HEK293 (cell line): Measurements from ENCODE around the gene ABCB9.
"Not testable (repeated sequence)": the region's sequence is repeated elsewhere in the genome, so short reads cannot be mapped to it uniquely, and the experiment has no call there.

ENCODE experiments used
- CTCF ChIA-PET: fragments of 350-600 bp; formaldehyde crosslinking; extraction: SDS; loops from one replicate; lab custom pipeline; 2021; ENCODE audit warnings: antibody characterized with exemption; lab: Yijun Ruan, JAX
- POLR2A ChIA-PET: fragments of 300-600 bp; formaldehyde crosslinking; extraction: SDS; loops from one replicate; lab custom pipeline; 2020; ENCODE audit warnings: antibody characterized with exemption, inconsistent platforms; lab: Yijun Ruan, JAX
- H3K27ac ChIP-seq: fragments of 200-500 bp; sonication (Bioruptor generic); 2 replicates; pipeline ENCODE4 v1.5.1; 2014; ENCODE audit warnings: low read depth, low read length, control low read depth, inconsistent platforms; ENCODE audit errors: extremely low read depth
- H3K36me3 ChIP-seq, 2 experiments: fragments of 200-500 bp in 1 of 2; sonication (Bioruptor generic) in 1 of 2; 1 replicate in 1 of 2; 2 replicates in 1 of 2; pipeline ENCODE4 v1.5.1; 2014 to 2017; ENCODE audit warnings: inconsistent platforms in 2 of 2, low read length in 2 of 2; ENCODE audit not compliant: control insufficient read depth in 2 of 2, insufficient read depth in 1 of 2
- H3K4me1 ChIP-seq: fragments of 200-500 bp; sonication (Bioruptor generic); 2 replicates; pipeline ENCODE4 v1.5.1; 2014; ENCODE audit warnings: mild to moderate bottlenecking, low read length, inconsistent platforms; ENCODE audit not compliant: control insufficient read depth, insufficient read depth
- H3K4me3 ChIP-seq: 2 replicates; pipeline ENCODE4 v1.5.1; 2011; ENCODE audit warnings: low read depth, mild to moderate bottlenecking, control low read depth, low read length, moderate library complexity
- H3K9me3 ChIP-seq: fragments of 200-500 bp; sonication (Bioruptor generic); 2 replicates; pipeline ENCODE4 v1.5.1; 2014; ENCODE audit warnings: low read depth, low read length, inconsistent platforms; ENCODE audit not compliant: control insufficient read depth, insufficient read depth
- GFI1B ChIP-seq: fragments of 450-650 bp; formaldehyde crosslinking; IDR thresholded peaks from 2 replicates; pipeline ENCODE4 v1.5.1; 2016; ENCODE audit warnings: missing biosample characterization, missing genetic modification characterization
- GLIS1 ChIP-seq: fragments of 450-650 bp; formaldehyde crosslinking; IDR thresholded peaks from 2 replicates; pipeline ENCODE4 v1.5.1; 2016; ENCODE audit warnings: missing biosample characterization, missing genetic modification characterization
- KLF1 ChIP-seq: fragments of 450-650 bp; formaldehyde crosslinking; IDR thresholded peaks from 2 replicates; pipeline ENCODE4 v1.5.1; 2016; ENCODE audit warnings: missing biosample characterization, missing genetic modification characterization
- KLF9 ChIP-seq: fragments of 450-650 bp; formaldehyde crosslinking; IDR thresholded peaks from 2 replicates; pipeline ENCODE4 v1.5.1; 2016; ENCODE audit warnings: missing biosample characterization, missing genetic modification characterization, low read depth
- SCRT1 ChIP-seq: fragments of 450-650 bp; formaldehyde crosslinking; IDR thresholded peaks from 2 replicates; pipeline ENCODE4 v1.5.1; 2016; ENCODE audit warnings: missing biosample characterization, missing genetic modification characterization, borderline replicate concordance
- SCRT2 ChIP-seq: fragments of 450-650 bp; formaldehyde crosslinking; IDR thresholded peaks from 2 replicates; pipeline ENCODE4 v1.5.1; 2016; ENCODE audit warnings: missing biosample characterization, missing genetic modification characterization
- YY2 ChIP-seq: fragments of 450-650 bp; formaldehyde crosslinking; IDR thresholded peaks from 2 replicates; pipeline ENCODE4 v1.5.1; 2016; ENCODE audit warnings: missing biosample characterization, missing genetic modification characterization
- ZNF121 ChIP-seq: fragments of 450-650 bp; formaldehyde crosslinking; IDR thresholded peaks from 2 replicates; pipeline ENCODE4 v1.5.1; 2016; ENCODE audit warnings: missing biosample characterization, missing genetic modification characterization
- ZNF146 ChIP-seq: fragments of 450-650 bp; formaldehyde crosslinking; IDR thresholded peaks from 2 replicates; pipeline ENCODE4 v1.5.1; 2016; ENCODE audit warnings: missing biosample characterization, missing genetic modification characterization
- ZNF426 ChIP-seq: fragments of 450-650 bp; formaldehyde crosslinking; IDR thresholded peaks from 2 replicates; pipeline ENCODE4 v1.5.1; 2017; ENCODE audit warnings: missing biosample characterization, missing genetic modification characterization, mild to moderate bottlenecking, inconsistent platforms, moderate library complexity
- ZNF530 ChIP-seq: fragments of 450-650 bp; formaldehyde crosslinking; IDR thresholded peaks from 2 replicates; pipeline ENCODE4 v1.5.1; 2016; ENCODE audit warnings: low read depth, missing biosample characterization, missing genetic modification characterization
- ZNF544 ChIP-seq: fragments of 450-650 bp; formaldehyde crosslinking; IDR thresholded peaks from 2 replicates; pipeline ENCODE4 v1.5.0; 2017; ENCODE audit warnings: missing biosample characterization, missing genetic modification characterization
- ZNF580 ChIP-seq: fragments of 450-650 bp; formaldehyde crosslinking; IDR thresholded peaks from 2 replicates; pipeline ENCODE4 v1.5.1; 2016; ENCODE audit warnings: missing biosample characterization, missing genetic modification characterization
- ZSCAN16 ChIP-seq: fragments of 450-650 bp; formaldehyde crosslinking; IDR thresholded peaks from 2 replicates; pipeline ENCODE4 v1.5.1; 2016; ENCODE audit warnings: missing biosample characterization, missing genetic modification characterization
- TF ChIP-seq, protein P1 (sequence below): fragments of 450-650 bp; formaldehyde crosslinking; IDR thresholded peaks from 2 replicates; pipeline ENCODE4 v1.5.1; 2016; ENCODE audit warnings: missing biosample characterization, missing genetic modification characterization

Gene ABCB9

DNA sequence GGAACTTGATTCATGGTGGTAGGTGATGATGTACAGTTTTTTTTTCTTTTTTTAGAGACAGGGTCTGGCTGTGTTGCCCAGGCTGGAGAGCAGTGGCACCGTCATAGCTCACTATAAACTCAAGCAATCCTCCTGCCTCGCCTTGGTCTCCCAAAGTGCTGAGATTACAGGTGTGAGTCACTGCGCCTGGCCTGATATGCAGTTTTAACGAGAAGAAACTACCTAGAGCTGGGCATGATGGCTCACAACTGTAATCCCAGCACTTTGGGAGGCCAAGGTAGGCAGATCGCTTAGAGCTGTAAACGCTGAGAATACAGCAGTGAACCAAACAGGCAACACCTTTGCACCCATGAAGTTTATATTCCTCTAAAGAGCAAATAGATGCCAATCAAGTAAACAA is 57.3 kb downstream of the ABCB9 start:
- H3K4me1 ChIP-seq: no peaks in the 10 kb centered on the region
- H3K4me3 ChIP-seq: no peak overlapping the region
- POLR2A ChIA-PET: no interaction called here
- CTCF ChIA-PET: no interaction called here
- no peaks in the 10 kb centered on the region for H3K9me3 ChIP-seq
- H3K36me3 ChIP-seq: no peaks in the 10 kb centered on the region
- TF ChIP-seq ZNF121 (tag by site-specific recombination) (peak; percentile 91), ZNF530 (tag by site-specific recombination) (no peak), GLIS1 (tag by site-specific recombination) (0 out of 2 replicates have a peak, but pooled peaks have one; percentile 23), GFI1B (tag by site-specific recombination) (peak; percentile 50; the same call in 1 of the 2 replicates)
- TF ChIP-seq, all 188 proteins: peak for 3
- no peak overlapping the region for H3K27ac ChIP-seq

DNA sequence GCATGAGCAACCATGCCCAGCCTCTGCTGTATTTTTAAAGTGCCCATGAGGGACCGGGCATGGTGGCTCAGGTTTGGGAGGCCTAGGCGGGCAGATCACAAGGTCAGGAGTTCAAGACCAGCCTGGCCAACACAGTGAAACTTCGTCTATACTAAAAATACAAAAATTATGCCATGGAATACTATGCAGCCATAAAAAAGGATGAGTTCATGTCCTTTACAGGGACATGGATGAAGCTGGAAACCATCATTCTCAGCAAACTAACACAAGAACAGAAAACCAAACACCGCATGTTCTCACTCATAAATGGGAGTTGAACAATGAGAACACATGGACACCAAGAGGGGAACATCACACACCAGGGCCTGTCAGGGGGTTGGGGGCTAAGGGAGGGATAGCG is 61.0 kb downstream of the ABCB9 start:
- H3K9me3 ChIP-seq, H3K27ac ChIP-seq, H3K36me3 ChIP-seq, H3K4me1 ChIP-seq, CTCF ChIA-PET: not testable (repeated sequence)
- TF ChIP-seq ZNF146 (tag by site-specific recombination) (peak; percentile 100), ZNF580 (tag by site-specific recombination) (peak; percentile 88)
- TF ChIP-seq, protein P1, sequence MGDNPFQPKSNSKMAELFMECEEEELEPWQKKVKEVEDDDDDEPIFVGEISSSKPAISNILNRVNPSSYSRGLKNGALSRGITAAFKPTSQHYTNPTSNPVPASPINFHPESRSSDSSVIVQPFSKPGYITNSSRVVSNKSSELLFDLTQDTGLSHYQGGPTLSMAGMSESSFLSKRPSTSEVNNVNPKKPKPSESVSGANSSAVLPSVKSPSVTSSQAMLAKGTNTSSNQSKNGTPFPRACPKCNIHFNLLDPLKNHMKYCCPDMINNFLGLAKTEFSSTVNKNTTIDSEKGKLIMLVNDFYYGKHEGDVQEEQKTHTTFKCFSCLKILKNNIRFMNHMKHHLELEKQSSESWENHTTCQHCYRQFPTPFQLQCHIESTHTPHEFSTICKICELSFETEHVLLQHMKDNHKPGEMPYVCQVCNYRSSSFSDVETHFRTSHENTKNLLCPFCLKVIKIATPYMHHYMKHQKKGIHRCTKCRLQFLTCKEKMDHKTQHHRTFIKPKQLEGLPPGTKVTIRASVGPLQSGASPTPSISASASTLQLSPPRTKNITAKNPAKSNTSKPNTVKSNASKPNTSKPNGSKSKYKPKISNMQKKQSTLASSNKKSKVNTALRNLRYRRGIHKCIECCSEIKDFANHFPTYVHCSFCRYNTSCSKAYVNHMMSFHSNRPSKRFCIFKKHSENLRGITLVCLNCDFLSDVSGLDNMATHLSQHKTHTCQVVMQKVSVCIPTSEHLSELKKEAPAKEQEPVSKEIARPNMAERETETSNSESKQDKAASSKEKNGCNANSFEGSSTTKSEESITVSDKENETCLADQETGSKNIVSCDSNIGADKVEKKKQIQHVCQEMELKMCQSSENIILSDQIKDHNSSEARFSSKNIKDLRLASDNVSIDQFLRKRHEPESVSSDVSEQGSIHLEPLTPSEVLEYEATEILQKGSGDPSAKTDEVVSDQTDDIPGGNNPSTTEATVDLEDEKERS (tag by site-specific recombination): 0 out of 2 replicates have a peak, but pooled peaks have one; percentile 67
- TF ChIP-seq, all 188 proteins: peak for 3; not testable (repeated sequence) for 185
- POLR2A ChIA-PET, H3K4me3 ChIP-seq: not testable (repeated sequence)

DNA sequence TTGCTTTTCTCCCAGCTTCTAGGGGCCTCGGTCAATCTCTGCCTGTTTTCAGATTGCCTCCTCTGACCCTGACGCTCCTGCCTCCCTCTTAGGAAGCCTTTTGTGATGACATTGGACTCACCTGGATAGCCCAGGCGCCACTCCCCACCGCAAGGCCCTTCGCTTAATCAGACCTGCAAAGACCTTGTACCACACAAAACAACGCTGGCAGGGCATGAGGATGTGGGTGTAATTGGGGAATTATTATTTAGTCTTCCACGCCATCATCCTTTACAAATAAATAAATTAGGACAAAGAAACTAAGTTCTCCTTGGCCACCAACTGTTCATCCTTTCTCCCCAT is 62.6 kb downstream of the ABCB9 start:
- Histone ChIP-seq H3K4me3 (no peak overlapping the region), H3K27ac (no peak overlapping the region)
- ChIA-PET POLR2A (no interaction called here), CTCF (no interaction called here)
- TF ChIP-seq YY2 (tag by site-specific recombination) (no peak), ZNF544 (no peak), ZSCAN16 (tag by site-specific recombination) (no peak)
- TF ChIP-seq, all 188 proteins: peak for 0
- Histone ChIP-seq H3K36me3 (no peaks in the 10 kb centered on the region), H3K4me1 (no peaks in the 10 kb centered on the region), H3K9me3 (no peaks in the 10 kb centered on the region)

- H3K36me3 ChIP-seq: no peaks in the 10 kb centered on the region
- no peak overlapping the region for H3K27ac ChIP-seq
- POLR2A ChIA-PET: no interaction called here
- TF ChIP-seq KLF9: no peak
- no peak for TF ChIP-seq ZNF426 (tag by site-specific recombination)
- TF ChIP-seq SCRT1 (tag by site-specific recombination): peak; percentile 94
- peak; percentile 94 for TF ChIP-seq SCRT2 (tag by site-specific recombination)
- TF ChIP-seq KLF1 (tag by site-specific recombination): no peak
- CTCF ChIA-PET: no interaction called here
- no peaks in the 10 kb centered on the region for H3K4me1 ChIP-seq
- H3K9me3 ChIP-seq: no peaks in the 10 kb centered on the region
- H3K4me3 ChIP-seq: no peak overlapping the region
Observed at GRCh38 chr12:122902854-122903692, 63.2 kb downstream of the ABCB9 start.
